Muscle of back (tissue), 13 donors: ENCODE results near the gene BLOC1S4. TPM values are rescaled to one million over a fixed set of nuclear protein-coding genes. Genes with fewer than 3 reads are reported as not detected.
"Not testable (repeated sequence)": the region's sequence is repeated elsewhere in the genome, so short reads cannot be mapped to it uniquely, and the experiment has no call there.

ENCODE experiments used
- DNase-seq, 3 donors: peaks; one replicate each; pipeline versions ENCODE4 v3.0.0 to v3.0.0-alpha.2; 2013
- long read RNA-seq, 9 donors: transcript quantifications; one replicate each; lab custom pipeline, GENCODE V29; 2026
- polyA plus RNA-seq, 10 donors: library from polyadenylated mRNA; unstranded; fragments of 120-200 nt; gene quantifications; one replicate each; pipeline ENCODE4 v1.2.1, GENCODE V29; 2013; ENCODE audit not compliant: insufficient read length in 10 of 10

BLOC1S4 gene, protein sequence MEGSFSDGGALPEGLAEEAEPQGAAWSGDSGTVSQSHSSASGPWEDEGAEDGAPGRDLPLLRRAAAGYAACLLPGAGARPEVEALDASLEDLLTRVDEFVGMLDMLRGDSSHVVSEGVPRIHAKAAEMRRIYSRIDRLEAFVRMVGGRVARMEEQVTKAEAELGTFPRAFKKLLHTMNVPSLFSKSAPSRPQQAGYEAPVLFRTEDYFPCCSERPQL
- 10 to 100 TPM in 1 of 10 donors, 1 to 10 TPM in 9; 6.1 to 10.6 (median 8.5) TPM for polyA plus RNA-seq
- long read RNA-seq, donor 1, transcript BLOC1S4-201 (1 exons, 1,617 nt), result major isoform, 11 of 11 reads
- long read RNA-seq, donor 1, partial matches to known transcripts, result 0 of 11 reads
- long read RNA-seq, donor 1, other reads (novel, unspliced or antisense), result 0 of 11 reads
- long read RNA-seq, donor 2, transcript BLOC1S4-201 (1 exons, 1,617 nt), result major isoform, 8 of 8 reads
- long read RNA-seq, donor 2, partial matches to known transcripts, result 0 of 8 reads
- long read RNA-seq, donor 2, other reads (novel, unspliced or antisense), result 0 of 8 reads
- long read RNA-seq, donor 3, result 0 reads
- long read RNA-seq, donor 4, transcript BLOC1S4-201 (1 exons, 1,617 nt), result major isoform, 15 of 15 reads
- long read RNA-seq, donor 4, partial matches to known transcripts, result 0 of 15 reads
- long read RNA-seq, donor 4, other reads (novel, unspliced or antisense), result 0 of 15 reads
- long read RNA-seq, donor 5, transcript BLOC1S4-201 (1 exons, 1,617 nt), result major isoform, 23 of 96 reads
- long read RNA-seq, donor 5, partial matches to known transcripts, result 73 of 96 reads
- long read RNA-seq, donor 5, other reads (novel, unspliced or antisense), result 0 of 96 reads
- long read RNA-seq, donor 6, transcript BLOC1S4-201 (1 exons, 1,617 nt), result major isoform, 11 of 11 reads
- long read RNA-seq, donor 6, partial matches to known transcripts, result 0 of 11 reads
- long read RNA-seq, donor 6, other reads (novel, unspliced or antisense), result 0 of 11 reads
- long read RNA-seq, donor 7, transcript BLOC1S4-201 (1 exons, 1,617 nt), result major isoform, 14 of 14 reads
- long read RNA-seq, donor 7, partial matches to known transcripts, result 0 of 14 reads
- long read RNA-seq, donor 7, other reads (novel, unspliced or antisense), result 0 of 14 reads
- long read RNA-seq, donor 8, transcript BLOC1S4-201 (1 exons, 1,617 nt), result major isoform, 11 of 11 reads
- long read RNA-seq, donor 8, partial matches to known transcripts, result 0 of 11 reads
- long read RNA-seq, donor 8, other reads (novel, unspliced or antisense), result 0 of 11 reads
- long read RNA-seq, donor 9, partial matches to known transcripts, result 0 of 4 reads
- long read RNA-seq, donor 9, other reads (novel, unspliced or antisense), result 0 of 4 reads

DNA sequence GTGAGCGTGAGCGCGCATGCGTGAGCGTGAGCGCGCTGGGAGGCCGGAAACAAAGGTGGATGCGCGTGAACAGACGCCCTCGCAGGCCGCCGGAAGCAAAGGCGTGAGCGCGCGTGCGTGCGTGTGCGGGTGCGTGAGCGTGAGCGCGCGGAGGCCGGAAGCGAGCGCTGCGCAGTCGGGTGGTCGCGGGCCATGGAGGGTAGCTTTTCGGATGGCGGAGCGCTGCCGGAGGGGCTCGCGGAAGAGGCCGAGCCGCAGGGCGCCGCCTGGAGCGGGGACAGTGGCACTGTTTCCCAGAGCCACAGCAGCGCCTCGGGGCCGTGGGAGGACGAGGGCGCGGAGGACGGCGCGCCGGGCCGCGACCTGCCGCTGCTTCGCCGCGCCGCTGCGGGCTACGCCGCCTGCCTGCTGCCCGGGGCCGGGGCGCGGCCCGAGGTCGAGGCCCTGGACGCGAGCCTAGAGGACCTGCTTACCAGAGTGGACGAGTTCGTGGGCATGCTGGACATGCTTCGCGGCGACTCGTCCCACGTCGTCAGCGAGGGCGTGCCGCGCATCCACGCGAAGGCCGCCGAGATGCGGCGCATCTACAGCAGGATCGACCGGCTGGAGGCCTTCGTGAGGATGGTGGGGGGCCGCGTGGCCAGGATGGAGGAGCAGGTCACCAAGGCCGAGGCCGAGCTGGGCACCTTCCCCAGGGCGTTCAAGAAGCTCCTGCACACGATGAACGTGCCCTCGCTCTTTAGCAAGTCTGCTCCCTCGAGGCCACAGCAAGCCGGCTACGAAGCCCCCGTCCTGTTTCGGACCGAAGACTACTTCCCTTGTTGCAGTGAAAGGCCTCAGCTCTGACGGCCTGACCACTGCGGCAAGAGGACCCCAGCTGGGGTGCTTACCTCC is at the start of gene BLOC1S4:
Gene BLOC1S4 (plus strand): TSS at position 157 of the 894 bp plus-strand sequence. CDS start 36 bp downstream, at position 193.
- peak; percentile 93 to 98 (median 96) for DNase-seq

DNA sequence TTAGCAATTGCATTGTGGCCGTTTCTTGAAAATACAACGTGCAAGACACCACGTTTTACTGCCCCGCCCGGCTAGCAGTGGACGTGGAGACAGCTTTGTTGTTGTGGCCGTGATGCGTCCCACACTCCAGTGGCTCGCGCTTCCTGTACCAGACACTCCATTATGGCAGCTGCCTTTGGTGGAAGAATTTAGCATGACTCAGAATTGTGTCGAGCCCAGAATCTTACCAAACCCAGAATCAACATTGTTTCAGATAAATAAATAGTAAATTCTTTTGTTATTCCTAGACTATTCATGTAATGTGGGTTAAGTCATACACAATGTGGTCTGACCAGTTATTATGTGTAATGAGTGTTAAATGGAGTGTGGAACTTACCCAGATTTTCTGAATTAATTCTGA is 47.6 kb upstream of the BLOC1S4 start:
- DNase-seq, result no peak

DNA sequence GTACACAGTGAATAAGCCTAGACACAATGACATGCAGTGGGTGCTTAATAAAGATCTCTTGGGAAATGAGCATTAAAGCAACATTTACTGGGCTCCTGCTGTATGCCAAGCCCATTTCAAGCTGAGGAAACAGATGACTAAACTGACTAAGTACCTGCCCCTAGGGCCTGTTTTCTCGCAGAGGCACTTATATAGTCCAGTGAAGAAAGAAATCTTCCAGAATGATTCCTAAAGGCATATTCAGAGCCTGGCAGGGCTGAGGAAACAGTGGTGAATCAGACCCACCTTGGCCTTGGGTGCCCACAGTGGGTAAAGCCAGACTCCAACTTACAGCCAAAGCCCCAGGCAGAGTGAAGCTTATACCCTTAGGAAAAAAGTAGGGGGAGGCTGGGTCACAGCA is 44.3 kb upstream of the BLOC1S4 start:
- no peak for DNase-seq

DNA sequence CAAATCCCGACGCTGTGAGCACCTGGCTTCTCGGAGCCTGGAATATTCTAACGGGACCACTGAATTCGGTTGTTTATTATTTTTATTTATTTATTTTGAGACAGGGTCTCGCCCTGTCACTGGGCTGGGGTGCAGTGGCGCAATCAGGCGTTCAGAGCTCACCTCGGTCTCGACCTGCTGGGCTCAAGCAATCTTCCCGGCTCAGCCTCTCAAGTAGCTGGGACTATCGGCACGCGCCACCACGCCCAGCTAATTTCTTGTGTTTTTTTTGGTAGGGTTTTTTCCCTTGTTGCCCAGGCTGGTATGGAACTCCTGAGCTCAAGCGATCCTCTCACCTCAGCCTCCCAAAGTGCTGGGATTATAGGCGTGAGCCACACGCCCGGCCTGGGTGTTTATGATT is 43.8 kb upstream of the BLOC1S4 start:
- DNase-seq, result no peak

DNA sequence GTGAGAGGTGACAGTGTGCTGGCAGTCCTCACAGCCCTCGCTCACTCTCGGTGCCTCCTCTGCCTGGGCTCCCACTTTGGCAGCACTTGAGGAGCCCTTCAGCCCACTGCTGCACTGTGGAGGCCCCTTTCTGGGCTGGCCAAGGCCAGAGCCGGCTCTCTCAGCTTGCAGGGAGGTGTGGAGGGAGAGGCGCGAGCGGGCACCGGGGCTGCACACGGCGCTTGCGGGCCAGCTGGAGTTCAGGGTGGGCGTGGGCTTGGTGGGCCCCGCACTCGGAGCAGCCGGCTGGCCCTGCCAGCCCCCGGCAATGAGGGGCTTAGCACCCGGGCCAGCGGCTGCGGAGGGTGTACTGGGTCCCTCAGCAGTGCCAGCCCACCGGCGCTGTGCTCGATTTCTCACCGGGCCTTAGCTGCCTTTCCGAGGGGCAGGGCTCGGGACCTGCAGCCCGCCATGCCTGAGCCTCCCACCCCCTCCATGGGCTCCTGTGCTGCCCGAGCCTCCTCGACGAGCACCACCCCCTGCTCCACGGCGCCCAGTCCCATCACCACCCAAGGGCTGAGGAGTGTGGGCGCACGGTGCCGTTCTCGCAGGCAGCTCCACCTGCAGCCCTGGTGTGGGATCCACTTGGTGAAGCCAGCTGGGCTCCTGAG is 43.3 kb upstream of the BLOC1S4 start:
- not testable (repeated sequence) for DNase-seq

DNA sequence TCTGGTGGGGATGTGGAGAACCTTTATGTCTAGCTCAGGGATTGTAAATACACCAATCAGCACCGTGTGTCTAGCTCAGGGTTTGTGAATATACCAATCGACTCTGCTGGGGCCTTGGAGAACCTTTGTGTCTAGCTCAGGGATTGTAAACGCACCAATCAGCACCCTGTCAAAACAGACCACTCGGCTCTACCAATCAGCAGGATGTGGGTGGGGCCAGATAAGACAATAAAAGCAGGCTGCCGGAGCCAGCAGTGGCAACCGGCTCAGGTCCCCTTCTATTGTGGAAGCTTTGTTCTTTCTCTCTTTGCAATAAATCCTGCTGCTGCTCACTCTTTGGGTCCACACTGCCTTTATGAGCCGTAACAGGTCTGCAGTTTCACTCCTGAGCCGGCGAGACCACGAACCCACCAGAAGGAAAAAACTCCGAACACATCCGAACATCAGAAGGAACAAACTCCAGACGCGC is 42.7 kb upstream of the BLOC1S4 start:
- DNase-seq, result peak in 1 of 3 donors; percentile 48

DNA sequence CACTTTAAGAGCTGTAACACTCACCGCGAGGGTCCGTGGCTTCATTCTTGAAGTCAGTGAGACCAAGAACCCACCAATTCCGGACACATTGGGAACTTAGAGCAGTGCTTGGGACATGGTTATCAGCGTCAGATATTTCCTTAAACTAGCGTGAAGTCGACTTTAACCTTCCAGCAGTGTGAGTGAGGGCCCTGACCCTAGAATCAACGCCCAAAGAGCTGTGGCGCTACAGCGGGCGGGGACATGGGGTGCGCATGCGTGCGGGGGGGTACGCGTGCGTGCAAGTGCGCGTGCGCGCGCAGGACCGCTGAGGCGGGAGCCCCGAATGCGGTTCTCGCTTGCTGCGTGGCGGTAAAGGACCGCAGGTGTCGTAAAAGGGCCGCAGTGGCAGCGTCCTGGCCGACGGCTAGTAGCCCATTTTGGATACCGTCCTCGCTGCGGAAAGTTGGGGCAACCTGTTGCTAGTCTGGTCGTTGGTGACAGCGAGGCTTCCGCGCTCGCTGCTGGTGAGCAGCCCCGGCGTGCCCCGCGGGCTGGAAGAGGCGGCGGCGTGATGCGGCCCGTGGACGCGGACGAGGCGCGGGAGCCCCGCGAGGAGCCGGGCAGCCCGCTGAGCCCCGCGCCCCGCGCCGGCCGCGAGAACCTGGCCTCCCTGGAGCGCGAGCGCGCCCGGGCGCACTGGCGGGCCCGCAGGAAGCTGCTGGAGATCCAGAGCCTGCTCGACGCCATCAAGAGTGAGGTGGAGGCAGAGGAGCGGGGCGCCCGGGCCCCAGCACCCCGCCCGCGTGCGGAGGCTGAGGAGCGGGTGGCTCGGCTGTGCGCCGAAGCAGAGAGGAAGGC is 42.1 kb upstream of the BLOC1S4 start:
- DNase-seq, result peak; percentile 94 to 98 (median 97)

DNA sequence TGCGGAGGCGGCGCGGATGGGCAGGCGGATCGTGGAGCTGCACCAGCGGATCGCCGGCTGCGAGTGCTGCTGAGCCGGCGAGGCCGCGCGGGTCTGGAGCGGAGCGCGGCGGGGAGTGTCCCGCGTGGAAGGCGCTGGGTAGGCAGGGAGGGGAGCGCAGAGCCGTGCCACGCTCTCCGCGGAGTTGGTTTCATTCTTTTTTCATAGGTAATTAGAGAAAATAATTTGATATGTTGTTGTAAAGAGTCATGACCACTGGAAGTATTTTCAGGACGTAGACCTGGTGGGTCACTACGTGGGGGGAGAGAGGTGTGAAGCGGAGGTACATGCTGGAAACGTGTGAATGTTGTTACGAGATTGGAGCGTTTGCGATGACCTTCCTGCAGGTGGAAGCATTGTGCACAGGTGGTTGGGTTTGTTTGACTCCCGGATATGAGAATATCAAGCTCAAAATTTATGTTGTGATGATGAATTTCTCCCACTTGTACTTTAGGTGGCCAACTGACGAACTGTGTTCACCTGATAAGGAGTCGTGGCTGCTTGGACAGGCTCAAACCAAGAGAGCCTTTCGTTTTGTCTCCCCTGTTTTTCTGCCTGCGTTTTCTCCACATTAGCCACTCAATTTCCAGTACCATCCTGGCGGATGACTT is 41.3 kb upstream of the BLOC1S4 start:
- no peak for DNase-seq

DNA sequence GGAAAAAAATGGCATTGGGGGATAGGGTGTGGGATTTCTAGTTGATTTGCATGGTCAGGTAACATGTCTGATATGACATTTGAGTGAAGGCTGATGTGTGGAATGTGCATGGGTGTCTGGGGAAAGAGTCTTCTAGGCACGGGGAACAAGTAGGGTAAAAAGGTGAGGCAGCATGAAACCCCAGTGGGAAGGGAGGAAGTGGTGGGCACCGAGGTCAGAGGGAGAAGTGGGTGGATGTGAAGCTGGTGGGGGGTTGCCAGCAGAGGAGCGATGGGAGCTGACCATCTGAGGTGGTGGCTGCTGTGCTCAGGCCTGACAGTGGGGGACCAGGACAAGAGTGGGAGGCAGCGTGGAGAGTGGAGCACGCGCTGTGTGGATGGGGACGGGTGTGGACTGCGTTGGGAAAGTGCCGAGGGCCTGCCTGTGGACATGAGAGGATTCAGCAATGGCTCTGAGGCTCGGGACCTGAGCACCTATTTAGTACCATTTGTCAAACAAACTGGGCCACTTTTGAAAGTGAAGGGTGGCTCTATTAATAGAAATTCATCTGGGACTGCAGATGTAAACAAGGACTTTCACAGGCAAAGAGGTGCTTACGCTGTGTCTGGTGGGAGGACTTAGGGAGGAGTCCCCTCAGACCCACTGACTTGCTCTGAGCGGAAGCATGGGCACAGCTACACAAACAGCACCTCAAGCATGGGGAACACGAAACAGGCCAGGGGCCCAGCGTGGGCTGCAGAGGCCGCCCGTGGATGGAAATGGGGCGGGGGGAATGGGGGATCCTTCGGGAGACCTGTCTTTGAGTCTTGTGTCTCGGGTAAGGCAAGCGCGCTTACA is 39.0 kb upstream of the BLOC1S4 start:
- no peak for DNase-seq

DNA sequence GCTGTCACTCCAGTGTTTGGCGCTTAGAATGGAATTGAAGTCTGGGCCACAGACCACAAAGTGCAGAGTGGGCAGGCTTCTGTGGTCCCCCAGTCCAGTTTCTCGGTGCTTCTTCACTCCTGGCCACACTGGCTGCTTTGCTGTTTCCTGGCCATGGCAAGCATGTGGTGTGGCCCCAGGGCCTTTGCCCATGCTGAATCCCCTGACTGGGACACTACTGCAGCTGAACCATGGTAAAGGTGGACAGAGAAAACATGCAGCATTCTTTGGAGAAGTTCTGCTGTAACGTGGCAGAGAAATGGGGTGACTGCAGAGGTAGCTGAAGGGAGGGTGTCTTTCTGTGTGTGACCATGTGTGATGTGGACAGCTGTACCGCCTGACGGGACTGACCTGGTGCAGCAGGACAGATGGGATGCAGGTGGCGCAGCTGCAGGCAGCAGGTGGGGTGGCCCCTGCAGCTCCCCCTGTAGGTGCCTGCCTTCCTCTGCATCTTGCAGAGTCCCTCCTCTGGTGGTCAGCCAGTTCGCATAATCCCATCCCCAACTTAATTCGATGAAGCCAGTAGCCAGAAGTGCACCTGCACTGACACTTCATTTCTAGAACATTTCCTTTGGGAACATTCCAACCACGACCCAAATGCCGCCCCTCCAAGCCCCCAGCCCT is 35.5 kb upstream of the BLOC1S4 start:
- no peak for DNase-seq

DNA sequence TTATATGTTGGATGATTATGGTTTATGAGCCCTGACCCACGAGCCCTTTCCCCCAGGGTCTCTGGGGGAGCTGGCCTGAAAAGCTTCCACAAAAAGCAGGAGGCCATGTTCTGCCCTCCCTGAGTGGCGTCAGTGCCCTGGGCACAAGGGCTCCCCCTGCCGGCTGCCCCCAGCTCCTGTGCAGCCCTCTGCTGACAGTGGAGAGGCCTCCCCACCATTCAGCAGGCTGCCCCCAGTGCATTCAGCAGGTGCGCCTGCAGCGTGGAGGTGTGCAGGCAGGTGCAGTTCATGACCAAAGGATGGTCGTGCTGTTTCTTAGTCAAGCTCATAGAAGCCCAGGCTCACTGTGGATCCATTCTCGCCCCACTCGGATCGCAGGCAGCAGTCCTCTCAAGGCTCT is 34.8 kb upstream of the BLOC1S4 start:
- DNase-seq, result no peak

DNA sequence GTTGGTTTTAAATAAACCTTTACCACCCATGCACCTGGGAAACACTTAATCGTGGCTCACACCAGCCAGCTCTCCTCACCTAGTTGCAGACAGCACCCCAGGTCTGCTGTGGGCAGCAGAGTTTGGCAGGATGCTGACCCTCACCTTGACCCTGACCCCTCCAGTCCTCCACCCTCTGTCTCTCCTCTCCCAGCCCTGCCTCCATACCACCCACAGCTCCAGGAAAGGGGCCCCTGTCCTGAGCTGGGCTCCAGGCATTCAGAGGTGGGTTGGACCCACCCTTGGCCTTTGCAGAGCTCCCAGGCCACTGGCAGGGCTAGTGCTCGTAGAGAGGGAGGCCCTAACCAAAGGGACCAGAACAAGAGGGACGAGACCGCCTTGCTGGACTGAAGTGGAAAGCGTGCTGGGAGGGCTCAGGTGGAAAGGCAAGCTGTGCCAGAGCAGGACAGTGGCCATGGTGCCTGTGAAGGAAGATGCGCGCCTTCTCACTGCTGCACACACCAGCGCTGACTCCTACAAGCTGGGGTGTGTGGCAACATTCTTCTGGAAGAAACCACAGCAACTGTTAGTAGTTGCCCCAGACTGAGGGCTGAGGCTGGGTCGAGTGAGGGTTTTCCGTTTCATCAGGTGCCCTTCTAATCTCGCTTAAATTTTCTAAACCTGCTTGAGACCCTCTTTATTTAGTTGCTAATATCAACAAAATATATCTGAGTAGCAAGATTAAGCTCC is 32.9 kb upstream of the BLOC1S4 start:
- no peak for DNase-seq

DNA sequence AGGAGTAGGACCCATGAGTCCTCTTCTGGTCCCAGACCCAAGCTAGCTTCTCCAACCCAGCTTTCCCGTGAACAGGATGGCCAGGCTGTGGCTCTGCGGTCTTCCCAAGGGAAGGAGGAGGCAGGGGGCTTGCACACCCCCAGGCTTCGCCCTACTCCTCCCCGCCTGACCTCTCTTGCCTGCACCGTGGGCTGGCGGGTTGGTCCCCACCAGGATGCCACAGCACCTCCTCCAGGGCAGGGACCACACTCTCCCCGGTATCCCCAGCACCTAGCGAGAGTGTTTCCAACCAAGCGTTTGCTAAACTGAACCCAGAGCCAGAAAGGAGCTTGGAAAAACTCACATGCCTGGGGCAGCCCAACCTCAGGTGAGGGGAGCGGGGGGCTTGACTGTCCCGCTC is 31.3 kb upstream of the BLOC1S4 start:
- no peak for DNase-seq

DNA sequence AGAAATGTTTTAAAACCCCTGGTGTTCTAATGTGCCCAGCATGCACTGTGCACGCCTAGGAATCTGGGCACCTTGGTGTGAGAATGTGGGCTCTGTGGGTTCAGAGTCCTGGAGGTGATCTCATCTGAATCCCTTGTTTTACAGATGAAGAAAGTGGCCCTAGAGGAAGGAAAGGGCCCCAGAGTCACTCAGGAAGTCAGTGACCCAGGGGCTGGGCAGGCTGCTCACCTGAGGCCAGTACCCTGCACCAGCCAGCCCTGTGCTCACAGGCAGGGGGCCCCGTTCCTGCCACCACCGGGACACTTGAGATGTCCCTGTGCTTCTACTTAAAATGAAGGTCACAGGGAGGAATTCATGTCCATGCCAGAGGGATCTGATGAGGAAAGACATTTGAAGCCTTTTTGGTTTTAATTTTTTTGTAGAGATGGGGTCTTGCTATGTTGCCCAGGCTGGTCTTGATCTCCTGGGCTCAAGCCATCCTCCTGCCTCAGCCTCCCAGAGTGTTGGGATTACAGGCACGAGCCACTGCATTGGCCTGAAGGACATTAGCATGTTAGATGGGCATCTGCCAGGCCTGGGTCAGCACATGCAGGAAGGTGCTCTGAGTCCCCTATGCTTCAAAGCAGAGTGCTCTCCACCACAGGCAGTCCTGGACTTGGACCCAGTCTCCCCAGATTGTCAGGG is 29.7 kb upstream of the BLOC1S4 start:
- DNase-seq, result no peak
